ENCODE data around the gene TAC3. TPM values are rescaled to one million over a fixed set of nuclear protein-coding genes. Genes with fewer than 3 reads are reported as not detected.
A peak's percentile ranks its signal among the peaks of the same experiment; 100 is the strongest.

Gene TAC3
- total RNA-seq, 1 donor from 2014 or later = not detected

DNA sequence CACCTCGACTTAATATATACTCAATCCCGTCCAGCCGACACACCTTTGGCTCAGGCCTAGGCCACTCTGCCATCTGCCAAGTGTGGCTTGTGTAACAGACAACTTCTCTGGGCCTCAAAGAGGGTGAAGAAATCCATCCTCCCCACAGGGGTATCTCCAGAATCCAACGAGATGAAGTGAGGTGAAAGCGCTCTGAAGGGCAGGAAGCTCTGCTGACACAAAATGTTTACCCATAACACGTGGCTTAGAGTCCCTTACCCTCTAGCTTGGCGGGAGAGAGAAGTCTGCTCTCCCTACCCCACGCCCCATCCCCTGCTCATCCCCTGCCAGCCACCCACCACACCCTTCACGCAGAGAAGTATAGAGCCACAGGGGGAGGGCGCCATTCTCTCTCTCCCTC lies 23.0 kb downstream of the TAC3 start:
- no peaks in the 10 kb centered on the region for H3K27me3 ChIP-seq
- no peaks in the 10 kb centered on the region for H3K36me3 ChIP-seq
- TF ChIP-seq POLR2AphosphoS5 (IDR thresholded peaks at IDR 0.05; ENCODE audit: insufficient read depth in 1 of 2, low read depth in 1 of 2) = no peak
- TF ChIP-seq CTCF (IDR thresholded peaks at IDR 0.05) = no peak
- no peak for TF ChIP-seq POLR2A (IDR thresholded peaks at IDR 0.05)
- no peak overlapping the region for H3K27ac ChIP-seq
- H3K9me3 ChIP-seq = no peaks in the 10 kb centered on the region
- H3K4me3 ChIP-seq = no peak overlapping the region
- intact Hi-C loops (cut with DNase I) = loop anchor here (5.0 kb wide), 1 partner anchor 226 kb away; no protein-coding TSS in a partner anchor
- peak; percentile 58 to 60 for DNase-seq (ENCODE audit: extremely low spot score in 2 of 2)
- H3K4me1 ChIP-seq = peaks cover 13% of the 10 kb centered on the region

GRCh38 chr12:56991319-56992246 lies 24.7 kb downstream of the TAC3 start:
- peak; percentile 70 to 83 for DNase-seq (ENCODE audit: extremely low spot score in 2 of 2)
- H3K27ac ChIP-seq = peak overlapping the region; percentile 17

DNA sequence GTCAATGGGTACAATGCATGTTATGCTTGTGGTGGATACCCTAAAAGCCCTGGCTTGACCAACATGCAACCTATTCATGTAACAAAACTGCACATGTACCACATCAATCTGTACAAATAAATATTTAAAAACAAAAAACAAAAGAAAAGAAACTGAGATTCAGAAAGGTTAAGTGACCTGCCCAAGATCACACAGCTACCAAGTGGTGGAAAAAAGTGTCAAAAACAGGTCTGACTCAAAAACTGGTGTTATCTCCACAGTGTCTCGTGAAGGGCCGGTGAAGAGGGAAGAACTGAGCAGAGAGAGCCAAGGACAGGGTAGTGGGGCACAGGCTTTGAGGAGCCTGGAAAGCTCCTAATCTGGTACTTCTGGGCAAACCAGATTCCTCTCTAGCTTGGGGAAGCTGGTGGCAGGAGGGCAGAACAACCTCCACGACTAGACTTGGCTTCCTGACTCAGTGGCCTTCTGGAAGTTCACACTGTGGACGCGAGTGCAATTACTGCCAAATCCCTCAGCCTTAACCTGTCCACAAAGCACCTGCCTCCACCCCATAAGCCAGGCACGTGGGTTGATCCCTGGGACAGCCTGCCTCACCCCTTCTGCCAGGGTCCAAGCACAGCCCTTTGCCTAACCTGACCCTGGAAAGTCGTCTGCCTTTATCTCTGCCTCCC lies 25.5 kb downstream of the TAC3 start:
- no peaks in the 10 kb centered on the region for H3K27me3 ChIP-seq
- H3K4me1 ChIP-seq = peaks cover 35% of the 10 kb centered on the region
- H3K9me3 ChIP-seq = no peaks in the 10 kb centered on the region
- H3K36me3 ChIP-seq = no peaks in the 10 kb centered on the region
- DNase-seq (ENCODE audit: extremely low spot score in 2 of 2) = peak; percentile 83 to 91
- no peak for TF ChIP-seq POLR2A (IDR thresholded peaks at IDR 0.05)
- no peak for TF ChIP-seq CTCF (IDR thresholded peaks at IDR 0.05)
- no peak for TF ChIP-seq POLR2AphosphoS5 (IDR thresholded peaks at IDR 0.05; ENCODE audit: insufficient read depth in 1 of 2, low read depth in 1 of 2)
- H3K27ac ChIP-seq = peak overlapping the region; percentile 17
- H3K4me3 ChIP-seq = no peak overlapping the region
- intact Hi-C loops (cut with DNase I) = loop anchor here (5.0 kb wide), 1 partner anchor 223 kb away; no protein-coding TSS in a partner anchor

More at GRCh38 chr12:56991319-56992246, 24.7 kb downstream of the TAC3 start:
- Histone ChIP-seq H3K4me3 (no peak overlapping the region), H3K9me3 (no peaks in the 10 kb centered on the region), H3K4me1 (peaks cover 28% of the 10 kb centered on the region), H3K27me3 (no peaks in the 10 kb centered on the region), H3K36me3 (no peaks in the 10 kb centered on the region)
- TF ChIP-seq CTCF (IDR thresholded peaks at IDR 0.05) = no peak
- no peak for TF ChIP-seq POLR2A (IDR thresholded peaks at IDR 0.05)
- TF ChIP-seq POLR2AphosphoS5 (IDR thresholded peaks at IDR 0.05; ENCODE audit: insufficient read depth in 1 of 2, low read depth in 1 of 2) = no peak
- intact Hi-C loops (cut with DNase I) = loop anchor here (5.0 kb wide), 1 partner anchor 224 kb away; no protein-coding TSS in a partner anchor

- Histone ChIP-seq H3K27me3 (no peaks in the 10 kb centered on the region), H3K4me3 (no peak overlapping the region), H3K36me3 (no peaks in the 10 kb centered on the region), H3K9me3 (no peaks in the 10 kb centered on the region), H3K27ac (no peak overlapping the region), H3K4me1 (peaks cover 35% of the 10 kb centered on the region)
- no peak for DNase-seq (ENCODE audit: extremely low spot score in 2 of 2)
- intact Hi-C loops (cut with DNase I) = loop anchor here (5.0 kb wide), 2 partner anchors 223 to 233 kb away; no protein-coding TSS in a partner anchor
- TF ChIP-seq CTCF (IDR thresholded peaks at IDR 0.05) (no peak), POLR2A (IDR thresholded peaks at IDR 0.05) (no peak), POLR2AphosphoS5 (IDR thresholded peaks at IDR 0.05; ENCODE audit: insufficient read depth in 1 of 2, low read depth in 1 of 2) (no peak)
These were observed 26.3 kb downstream of the TAC3 start for GRCh38 chr12:56989861-56990610.
